ENCODE measurements around the gene RNF39. TPM values are rescaled to one million over a fixed set of nuclear protein-coding genes. Genes with fewer than 3 reads are reported as not detected.

RNF39 gene
- total RNA-seq, 1 donor from 2014 or later, result not detected

- Mint-ChIP-seq H3K27me3 (ENCODE audit: insufficient read depth) (peaks cover 55% of the 10 kb centered on the region), H3K4me3 (peak overlapping the region; percentile 82), H3K36me3 (ENCODE audit: low read depth) (peaks cover 3% of the 10 kb centered on the region), H3K9me3 (no peaks in the 10 kb centered on the region), H3K27ac (peak overlapping the region; percentile 51), H3K4me1 (ENCODE audit: low read depth) (peaks cover 43% of the 10 kb centered on the region)
- peak; percentile 79 for DNase-seq (ENCODE audit: low spot score)
- intact Hi-C loops (cut with micrococcal nuclease), result loop anchor here (1.0 to 5.0 kb wide), 9 partner anchors 28 to 349 kb away; partner anchors contain the start of genes POLR1H, PPP1R11, RPP21 and TRIM26
Measured at GRCh38 chr6:30102970-30103871, 27.7 kb upstream of the RNF39 start.

GRCh38 chr6:30102414-30102969, 26.9 kb upstream of the RNF39 start:
- H3K27me3 Mint-ChIP-seq (ENCODE audit: insufficient read depth), result peaks cover 56% of the 10 kb centered on the region
- intact Hi-C loops (cut with micrococcal nuclease), result loop anchor here (1.0 to 5.0 kb wide), 5 partner anchors 41 to 350 kb away; partner anchors contain the start of genes POLR1H, RPP21 and TRIM26
- H3K4me3 Mint-ChIP-seq, result peak overlapping the region; percentile 82
- no peaks in the 10 kb centered on the region for H3K9me3 Mint-ChIP-seq
- H3K27ac Mint-ChIP-seq, result no peak overlapping the region
- peaks cover 50% of the 10 kb centered on the region for H3K4me1 Mint-ChIP-seq (ENCODE audit: low read depth)
- no peak for DNase-seq (ENCODE audit: low spot score)
- H3K36me3 Mint-ChIP-seq (ENCODE audit: low read depth), result peaks cover 3% of the 10 kb centered on the region

- Mint-ChIP-seq H3K27ac (peak overlapping the region; percentile 4), H3K36me3 (ENCODE audit: low read depth) (peaks cover 3% of the 10 kb centered on the region), H3K4me3 (peak overlapping the region; percentile 76), H3K4me1 (ENCODE audit: low read depth) (peaks cover 55% of the 10 kb centered on the region), H3K9me3 (no peaks in the 10 kb centered on the region), H3K27me3 (ENCODE audit: insufficient read depth) (peaks cover 61% of the 10 kb centered on the region)
- DNase-seq (ENCODE audit: low spot score), result peak; percentile 70
- intact Hi-C loops (cut with micrococcal nuclease), result loop anchor here (1.0 to 5.0 kb wide), 5 partner anchors 40 to 351 kb away; partner anchors contain the start of genes POLR1H, RPP21 and TRIM26
Measured at GRCh38 chr6:30101444-30102413, 26.2 kb upstream of the RNF39 start.

DNA sequence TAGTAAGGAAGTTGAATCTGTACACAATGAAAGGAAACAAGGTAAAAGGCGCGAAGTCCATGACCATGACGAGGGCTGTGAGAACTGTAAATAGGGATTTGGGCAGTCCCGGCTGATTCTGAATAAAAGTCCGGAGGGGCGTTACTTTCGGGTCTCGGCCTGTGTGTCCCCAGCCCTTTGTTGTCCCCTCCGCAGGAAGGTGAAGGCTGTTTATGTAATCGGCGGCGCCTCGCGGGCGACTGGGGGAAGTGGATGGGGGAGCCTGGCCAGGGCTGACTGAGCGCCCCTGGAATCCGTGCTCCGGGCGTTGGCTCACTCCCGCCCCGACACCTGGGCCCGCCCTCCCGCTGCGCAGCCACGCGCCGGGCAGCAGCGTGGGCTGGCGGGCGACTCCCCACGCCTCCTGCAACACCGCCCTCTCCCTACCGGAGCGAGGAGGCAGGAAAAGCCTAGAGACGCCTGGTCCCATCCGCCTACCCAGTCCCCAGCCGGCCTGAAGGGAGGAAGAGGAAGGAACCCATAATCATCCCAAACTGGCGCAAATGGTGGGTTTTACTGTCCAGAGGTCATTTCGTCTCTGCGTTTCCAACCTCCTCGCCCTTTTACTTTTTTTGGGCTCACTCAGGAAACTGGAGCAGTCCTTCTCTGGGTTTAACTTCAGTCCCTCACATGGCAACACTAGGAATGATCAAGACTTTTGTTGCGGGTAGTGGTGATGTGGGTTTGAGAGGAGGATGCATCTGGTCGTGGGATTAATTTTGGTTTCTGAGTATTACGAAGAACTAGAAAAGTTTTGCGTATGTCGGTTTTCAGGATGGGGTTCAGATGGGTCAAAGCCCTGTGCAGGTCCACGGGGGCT, 25.2 kb upstream of the RNF39 start:
- intact Hi-C loops (cut with micrococcal nuclease), result loop anchor here (5.0 kb wide), 3 partner anchors 246 to 351 kb away; partner anchors contain the start of gene RPP21
- H3K36me3 Mint-ChIP-seq (ENCODE audit: low read depth), result peaks cover 3% of the 10 kb centered on the region
- H3K4me3 Mint-ChIP-seq, result peak overlapping the region; percentile 76
- H3K27ac Mint-ChIP-seq, result no peak overlapping the region
- H3K9me3 Mint-ChIP-seq, result no peaks in the 10 kb centered on the region
- no peak for DNase-seq (ENCODE audit: low spot score)
- H3K4me1 Mint-ChIP-seq (ENCODE audit: low read depth), result peaks cover 55% of the 10 kb centered on the region
- H3K27me3 Mint-ChIP-seq (ENCODE audit: insufficient read depth), result peaks cover 61% of the 10 kb centered on the region

DNA sequence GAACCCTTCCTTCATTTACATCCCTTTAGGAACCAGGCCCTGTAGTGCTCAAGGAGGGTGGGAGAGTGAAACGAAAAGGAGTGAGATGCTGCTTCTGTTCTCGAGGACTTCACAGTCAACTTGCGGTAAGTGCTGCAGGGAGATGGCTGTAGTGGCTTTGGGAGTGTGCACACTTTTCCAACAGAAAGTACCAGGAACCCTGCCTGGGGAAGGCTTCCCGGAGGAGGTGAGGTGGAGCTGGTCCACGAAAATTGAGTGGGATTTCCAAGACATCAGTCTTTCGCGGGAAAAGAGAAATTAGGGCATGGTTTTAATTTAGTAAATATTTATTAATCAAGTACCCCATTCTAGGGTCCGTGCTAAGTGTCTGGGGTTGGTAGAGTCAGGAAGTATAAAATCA, 24.6 kb upstream of the RNF39 start:
- Mint-ChIP-seq H3K36me3 (ENCODE audit: low read depth) (peaks cover 3% of the 10 kb centered on the region), H3K4me3 (peak overlapping the region; percentile 34), H3K27ac (peak overlapping the region; percentile 5), H3K27me3 (ENCODE audit: insufficient read depth) (peaks cover 63% of the 10 kb centered on the region), H3K4me1 (ENCODE audit: low read depth) (peaks cover 55% of the 10 kb centered on the region), H3K9me3 (no peaks in the 10 kb centered on the region)
- intact Hi-C loops (cut with micrococcal nuclease), result loop anchor here (5.0 kb wide), 3 partner anchors 247 to 352 kb away; partner anchors contain the start of gene RPP21
- no peak for DNase-seq (ENCODE audit: low spot score)

- DNase-seq (ENCODE audit: low spot score), result no peak
- Mint-ChIP-seq H3K36me3 (ENCODE audit: low read depth) (peaks cover 3% of the 10 kb centered on the region), H3K9me3 (no peaks in the 10 kb centered on the region), H3K27ac (no peak overlapping the region), H3K4me1 (ENCODE audit: low read depth) (peaks cover 49% of the 10 kb centered on the region), H3K4me3 (no peak overlapping the region), H3K27me3 (ENCODE audit: insufficient read depth) (peaks cover 64% of the 10 kb centered on the region)
- intact Hi-C loops (cut with micrococcal nuclease), result no loop called here
Measured at GRCh38 chr6:30097902-30098768, 22.6 kb upstream of the RNF39 start.

DNA sequence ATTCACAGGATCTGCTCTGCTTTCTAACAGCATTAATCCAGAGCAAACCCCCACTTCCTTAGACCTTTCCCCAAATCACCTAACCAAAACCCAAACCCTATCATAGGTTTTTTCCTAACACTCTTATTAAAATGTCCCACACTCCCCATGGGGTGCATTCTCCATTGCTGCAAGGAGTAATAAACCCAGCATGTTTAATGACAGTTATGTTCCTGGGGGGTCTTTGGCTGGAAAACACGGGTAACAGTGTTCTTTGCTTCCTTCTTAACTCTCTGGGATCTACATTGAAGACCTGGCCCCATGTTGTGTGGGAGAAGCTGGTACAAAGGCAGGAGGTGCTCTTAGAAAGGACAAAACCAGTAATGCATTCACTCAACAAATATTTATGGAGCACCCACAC, 21.3 kb upstream of the RNF39 start:
- Mint-ChIP-seq H3K27me3 (ENCODE audit: insufficient read depth) (peaks cover 67% of the 10 kb centered on the region), H3K27ac (no peak overlapping the region), H3K4me1 (ENCODE audit: low read depth) (peaks cover 39% of the 10 kb centered on the region), H3K9me3 (no peaks in the 10 kb centered on the region), H3K4me3 (no peak overlapping the region), H3K36me3 (ENCODE audit: low read depth) (peaks cover 3% of the 10 kb centered on the region)
- intact Hi-C loops (cut with micrococcal nuclease), result no loop called here
- no peak for DNase-seq (ENCODE audit: low spot score)

GRCh38 chr6:30093951-30094661, 18.5 kb upstream of the RNF39 start:
- peaks cover 54% of the 10 kb centered on the region for H3K27me3 Mint-ChIP-seq (ENCODE audit: insufficient read depth)
- no peaks in the 10 kb centered on the region for H3K9me3 Mint-ChIP-seq
- H3K4me1 Mint-ChIP-seq (ENCODE audit: low read depth), result peaks cover 17% of the 10 kb centered on the region
- H3K4me3 Mint-ChIP-seq, result no peak overlapping the region
- DNase-seq (ENCODE audit: low spot score), result no peak
- intact Hi-C loops (cut with micrococcal nuclease), result no loop called here
- no peaks in the 10 kb centered on the region for H3K36me3 Mint-ChIP-seq (ENCODE audit: low read depth)
- no peak overlapping the region for H3K27ac Mint-ChIP-seq

GRCh38 chr6:30092852-30093543, 17.4 kb upstream of the RNF39 start:
- Mint-ChIP-seq H3K4me1 (ENCODE audit: low read depth) (peaks cover 10% of the 10 kb centered on the region), H3K27ac (no peak overlapping the region), H3K36me3 (ENCODE audit: low read depth) (no peaks in the 10 kb centered on the region), H3K9me3 (no peaks in the 10 kb centered on the region), H3K27me3 (ENCODE audit: insufficient read depth) (peaks cover 52% of the 10 kb centered on the region), H3K4me3 (no peak overlapping the region)
- intact Hi-C loops (cut with micrococcal nuclease), result no loop called here
- no peak for DNase-seq (ENCODE audit: low spot score)

DNA sequence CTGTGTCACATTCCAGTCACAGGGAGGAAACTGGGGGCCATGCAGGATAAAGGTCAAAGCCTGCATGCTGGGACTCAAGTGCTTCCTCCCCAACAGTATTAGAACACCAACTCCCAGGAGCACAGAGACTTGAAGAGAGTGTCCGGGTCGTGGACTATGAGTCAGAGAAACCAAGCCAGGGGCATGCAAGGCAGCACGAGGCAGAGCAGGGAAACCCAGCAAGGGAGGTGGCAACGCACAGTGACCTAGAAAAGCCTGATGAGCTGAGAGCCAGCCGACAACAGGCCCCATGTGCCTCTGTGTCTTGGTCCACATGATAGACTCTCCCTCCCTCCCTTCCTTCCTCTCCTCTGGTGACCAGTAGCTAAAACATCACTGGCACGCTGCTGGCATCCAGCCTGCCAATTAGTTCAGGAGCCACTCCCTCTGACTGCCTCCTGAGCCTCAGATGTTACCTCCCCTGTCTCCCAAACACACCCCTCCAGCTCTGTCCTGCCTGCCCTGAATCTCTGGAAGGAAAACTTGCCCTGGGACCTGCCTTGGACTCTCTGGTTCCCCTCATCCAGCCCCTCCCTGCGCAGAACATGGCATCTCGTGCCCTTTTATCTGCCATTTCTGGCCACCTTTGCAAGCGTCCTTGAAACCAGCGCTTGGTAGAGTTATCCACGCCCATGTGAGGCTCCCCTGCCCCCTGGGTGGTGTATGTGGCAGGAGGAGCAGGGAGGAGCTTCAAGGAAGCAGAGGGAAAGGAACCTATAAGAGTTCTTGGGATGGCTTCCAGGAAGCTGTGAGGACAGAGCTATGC, 16.2 kb upstream of the RNF39 start:
- Mint-ChIP-seq H3K9me3 (no peaks in the 10 kb centered on the region), H3K4me3 (no peak overlapping the region), H3K4me1 (ENCODE audit: low read depth) (no peaks in the 10 kb centered on the region), H3K36me3 (ENCODE audit: low read depth) (no peaks in the 10 kb centered on the region), H3K27ac (no peak overlapping the region), H3K27me3 (ENCODE audit: insufficient read depth) (peaks cover 50% of the 10 kb centered on the region)
- no peak for DNase-seq (ENCODE audit: low spot score)
- intact Hi-C loops (cut with micrococcal nuclease), result no loop called here
